IMR-90 (cell line): Measurements from ENCODE around the gene ANKMY1. TPM values are rescaled to one million over a fixed set of nuclear protein-coding genes. Genes with fewer than 3 reads are reported as not detected.

ENCODE experiments used
- ATAC-seq: fragments of 200-7000 bp; cut with Tn5 transposase; 2 replicates; pipeline ENCODE4 v1.9.1; 2020; ENCODE audit warnings: low read depth, mild to moderate bottlenecking, moderate library complexity
- BruUV-seq: library from RNA; stranded (reverse); fragments of 400-500 nt; replicated peaks from 2 replicates; lab custom pipeline; 2021; lab: Mats Ljungman, UMichigan
- CTCF ChIA-PET: fragments of 300-600 bp; formaldehyde crosslinking; extraction: SDS; loops from one replicate; lab custom pipeline; 2021; ENCODE audit warnings: antibody characterized with exemption; lab: Yijun Ruan, JAX
- POLR2A ChIA-PET: fragments of 300-600 bp; sonication (Branson Sonifier 250); formaldehyde crosslinking; loops from one replicate; lab custom pipeline; 2022; ENCODE audit warnings: antibody characterized with exemption; ENCODE audit not compliant: unreplicated experiment; lab: Charles Lee
- DNase-seq: peaks from one replicate; pipeline ENCODE4 v3.0.0; 2013
- H2AFZ ChIP-seq: replicated peaks from 2 replicates; pipeline ENCODE3; 2013; ENCODE audit warnings: low read length, mild to moderate bottlenecking; ENCODE audit not compliant: poor library complexity
- H2AK5ac ChIP-seq: 2 replicates; pipeline ENCODE4 v1.6.1; 2013; ENCODE audit warnings: low read depth, low read length, inconsistent platforms
- H2AK9ac ChIP-seq: replicated peaks from 2 replicates; pipeline ENCODE3; 2013; ENCODE audit warnings: mild to moderate bottlenecking, low read depth, low read length, moderate library complexity; ENCODE audit not compliant: poor library complexity
- H2BK120ac ChIP-seq: 2 replicates; pipeline ENCODE4 v1.6.1; 2013; ENCODE audit warnings: low read depth, low read length, inconsistent platforms
- H2BK15ac ChIP-seq: 3 replicates; pipeline ENCODE4 v1.6.1; 2013; ENCODE audit warnings: low read depth, low read length, inconsistent platforms
- H2BK20ac ChIP-seq: 2 replicates; pipeline ENCODE4 v1.6.1; 2013; ENCODE audit warnings: low read depth, mild to moderate bottlenecking, inconsistent platforms, low read length, moderate library complexity
- H2BK5ac ChIP-seq: 2 replicates; pipeline ENCODE4 v1.6.1; 2013; ENCODE audit warnings: mild to moderate bottlenecking, low read depth, low read length, inconsistent platforms; ENCODE audit not compliant: poor library complexity, severe bottlenecking
- H3K14ac ChIP-seq: replicated peaks from 2 replicates; pipeline ENCODE4 v1.6.1; 2013; ENCODE audit warnings: low read depth, low read length, inconsistent platforms
- H3K18ac ChIP-seq: 2 replicates; pipeline ENCODE4 v1.6.1; 2013; ENCODE audit warnings: low read depth, low read length, control low read depth
- H3K23ac ChIP-seq: 2 replicates; pipeline ENCODE4 v1.6.1; 2013; ENCODE audit warnings: low read depth, low read length, inconsistent platforms
- H3K27ac ChIP-seq: 2 replicates; pipeline ENCODE4 v1.5.1; 2013; ENCODE audit warnings: mild to moderate bottlenecking, control low read depth, low read length; ENCODE audit not compliant: insufficient read depth
- H3K27me3 ChIP-seq: 2 replicates; pipeline ENCODE4 v1.6.1; 2013; ENCODE audit warnings: low read length; ENCODE audit not compliant: control insufficient read depth, insufficient read depth
- H3K36me3 ChIP-seq: 2 replicates; pipeline ENCODE4 v1.6.1; 2013; ENCODE audit warnings: low read length, mixed read lengths; ENCODE audit not compliant: control insufficient read depth, insufficient read depth
- H3K4ac ChIP-seq: 2 replicates; pipeline ENCODE4 v1.6.1; 2013; ENCODE audit warnings: low read depth, low read length, inconsistent platforms
- H3K4me1 ChIP-seq: 2 replicates; pipeline ENCODE4 v1.6.1; 2013; ENCODE audit warnings: low read length, mixed read lengths; ENCODE audit not compliant: control insufficient read depth, insufficient read depth
- H3K4me2 ChIP-seq: 2 replicates; pipeline ENCODE4 v1.6.1; 2013; ENCODE audit warnings: low read depth, mild to moderate bottlenecking, control low read depth, low read length, moderate library complexity
- H3K4me3 ChIP-seq: 2 replicates; pipeline ENCODE4 v1.5.1; 2013; ENCODE audit warnings: low read depth, mild to moderate bottlenecking, control low read depth, low read length, moderate library complexity; ENCODE audit not compliant: insufficient read depth
- H3K56ac ChIP-seq: 2 replicates; pipeline ENCODE4 v1.6.1; 2013; ENCODE audit warnings: low read length, inconsistent platforms; ENCODE audit not compliant: insufficient read depth; ENCODE audit errors: extremely low read depth
- H3K79me1 ChIP-seq, 2 experiments: 2 replicates each; pipeline ENCODE4 v1.6.1; 2013; ENCODE audit warnings: low read length in 2 of 2, inconsistent platforms in 1 of 2, low read depth in 1 of 2
- H3K9ac ChIP-seq: 2 replicates; pipeline ENCODE4 v1.6.1; 2013; ENCODE audit warnings: low read depth, low read length, control low read depth
- H3K9me1 ChIP-seq: 2 replicates; pipeline ENCODE4 v1.6.1; 2013; ENCODE audit warnings: low read length, inconsistent platforms; ENCODE audit not compliant: insufficient read depth
- H3K9me3 ChIP-seq: 2 replicates; pipeline ENCODE4 v1.6.1; 2013; ENCODE audit warnings: low read length; ENCODE audit not compliant: control insufficient read depth, insufficient read depth
- H4K20me1 ChIP-seq: 2 replicates; pipeline ENCODE4 v1.6.1; 2013; ENCODE audit warnings: low read length, inconsistent platforms; ENCODE audit not compliant: insufficient read depth
- H4K5ac ChIP-seq: 2 replicates; pipeline ENCODE4 v1.6.1; 2013; ENCODE audit warnings: mild to moderate bottlenecking, low read depth, low read length, control low read depth
- H4K8ac ChIP-seq, 2 experiments: 2 replicates each; pipeline ENCODE4 v1.6.1; 2013; ENCODE audit warnings: low read depth in 2 of 2, low read length in 2 of 2, control low read depth in 1 of 2, inconsistent platforms in 1 of 2
- H4K91ac ChIP-seq: 2 replicates; pipeline ENCODE4 v1.6.1; 2013; ENCODE audit warnings: low read depth, low read length, inconsistent platforms; ENCODE audit not compliant: insufficient read depth
- BHLHE40 ChIP-seq: fragments of 150-350 bp; IDR thresholded peaks from 2 replicates; pipeline ENCODE4 v1.6.1; 2016; ENCODE audit warnings: mild to moderate bottlenecking, low read depth, low read length
- CEBPB ChIP-seq: IDR thresholded peaks from 2 replicates; pipeline ENCODE4 v1.6.1; 2012; ENCODE audit warnings: low read depth, low read length, improper control_type of control experiment
- CTCF ChIP-seq: conservative IDR thresholded peaks from 2 replicates; pipeline ENCODE4 v1.5.1; 2012; ENCODE audit warnings: mild to moderate bottlenecking, low read depth, low read length, improper control_type of control experiment
- FOS ChIP-seq: fragments of 150-350 bp; IDR thresholded peaks from 2 replicates; pipeline ENCODE4 v1.6.1; 2016; ENCODE audit warnings: low read depth, low read length
- MAZ ChIP-seq: IDR thresholded peaks from 2 replicates; pipeline ENCODE4 v1.6.1; 2012; ENCODE audit warnings: low read depth, mild to moderate bottlenecking, low read length, improper control_type of control experiment, moderate library complexity, borderline replicate concordance
- MXI1 ChIP-seq: IDR thresholded peaks from 2 replicates; pipeline ENCODE4 v1.6.1; 2012; ENCODE audit warnings: low read depth, mild to moderate bottlenecking, low read length, moderate library complexity, borderline replicate concordance
- NFE2L2 ChIP-seq: fragments of 150-350 bp; IDR thresholded peaks from 2 replicates; pipeline ENCODE4 v1.6.1; 2016; ENCODE audit warnings: low read depth, mild to moderate bottlenecking, low read length
- POLR2A ChIP-seq: IDR thresholded peaks from 2 replicates; pipeline ENCODE4 v1.6.1; 2012; ENCODE audit warnings: mild to moderate bottlenecking, low read depth, low read length
- RAD21 ChIP-seq: IDR thresholded peaks from 2 replicates; pipeline ENCODE4 v1.6.1; 2012; ENCODE audit warnings: low read length, improper control_type of control experiment
- RCOR1 ChIP-seq: IDR thresholded peaks from 2 replicates; pipeline ENCODE4 v1.6.1; 2012; ENCODE audit warnings: mild to moderate bottlenecking, low read length, improper control_type of control experiment; ENCODE audit not compliant: insufficient replicate concordance
- RFX5 ChIP-seq: IDR thresholded peaks from 2 replicates; pipeline ENCODE4 v1.8.0; 2012; ENCODE audit warnings: low read depth, mild to moderate bottlenecking, low read length, moderate library complexity
- SMC3 ChIP-seq: fragments of 150-350 bp; IDR thresholded peaks from 2 replicates; pipeline ENCODE4 v1.6.1; 2016; ENCODE audit warnings: low read depth, mild to moderate bottlenecking, antibody characterized with exemption, low read length, moderate library complexity
- USF2 ChIP-seq: fragments of 150-350 bp; IDR thresholded peaks from 2 replicates; pipeline ENCODE4 v1.6.1; 2017; ENCODE audit warnings: mild to moderate bottlenecking, antibody characterized with exemption, low read length, low read depth
- WGBS, 2 experiments: methylation state at CpG; one replicate each; pipeline versions ENCODE4 v1.1.5 to v1.1.7; 2013; ENCODE audit warnings: missing lambda C conversion rate in 2 of 2; ENCODE audit not compliant: insufficient read length in 1 of 2; ENCODE audit errors: extremely low coverage in 2 of 2; 5-methylcytosine and 5-hydroxymethylcytosine counted together
- dilution Hi-C: fragments of 300-500 bp; cut with HindIII; formaldehyde crosslinking; loops from one replicate; pipeline ENCODE4 v1.14.3; 2018; ENCODE audit warnings: low sequenced_read_pairs; ENCODE audit not compliant: unreplicated experiment
- in situ Hi-C: fragments of 300-500 bp; cut with MboI; formaldehyde crosslinking; loops from 3 replicates; pipeline ENCODE4 v1.14.3; 2019; ENCODE audit warnings: low sequenced_read_pairs, inconsistent platforms, mixed read lengths
- intact Hi-C: fragments of 100-400 bp; cut with micrococcal nuclease; formaldehyde crosslinking; loops from 2 replicates; pipeline ENCODE4 v1.10.0; 2022
- polyA plus RNA-seq, 3 experiments: library from polyadenylated mRNA; depleted of rRNA; stranded (reverse); fragments of >200 nt; gene quantifications; 2 replicates each; pipeline ENCODE4 v1.2.3, GENCODE V29; 2012; ENCODE audit warnings: low replicate concordance in 1 of 3
- total RNA-seq: library from RNA; depleted of rRNA; stranded (reverse); fragments of >200 nt; gene quantifications from 2 replicates; pipeline ENCODE4 v1.2.3, GENCODE V29; 2012
- TF ChIP-seq, protein P1 (sequence below): fragments of 150-350 bp; IDR thresholded peaks from 2 replicates; pipeline ENCODE4 v1.6.1; 2016; ENCODE audit warnings: low read depth, mild to moderate bottlenecking, low read length, moderate library complexity, borderline replicate concordance

The ANKMY1 gene
- total and polyA plus RNA-seq, 2 of the 4 experiments (the other 2 are of a cell fraction): 2.9 to 5.5 TPM

DNA sequence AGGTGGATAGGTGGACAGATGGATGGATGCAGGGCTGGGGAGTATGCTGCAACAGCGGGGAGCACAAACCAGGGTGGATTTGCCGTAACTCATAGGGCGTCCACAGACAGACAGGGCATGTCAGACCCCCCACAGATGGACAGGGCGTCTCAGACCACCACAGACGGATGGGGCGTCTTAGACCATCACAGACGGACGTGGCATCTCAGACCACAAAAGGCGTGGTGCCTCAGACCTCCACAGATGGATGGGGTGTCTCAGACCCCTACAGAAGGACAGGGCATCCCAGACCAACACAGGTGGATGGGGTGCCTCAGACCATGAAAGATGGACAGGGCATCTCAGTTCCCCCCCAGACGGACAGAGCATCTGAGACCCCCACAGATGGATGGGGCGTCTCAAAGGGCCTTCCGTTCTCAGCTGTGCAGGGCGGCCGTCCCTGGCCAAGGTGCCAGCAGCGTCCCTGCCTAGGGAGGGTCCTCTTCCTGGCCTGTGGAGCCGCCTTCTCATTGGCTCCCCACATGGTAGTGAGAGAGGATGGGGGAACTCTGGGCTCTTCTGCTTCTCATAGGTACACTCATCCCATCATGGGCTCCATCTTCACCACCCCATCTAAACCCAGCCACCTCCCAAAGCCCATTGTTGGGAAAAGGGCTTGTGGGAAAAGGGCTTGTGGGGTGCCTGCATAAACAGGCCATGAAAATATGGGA, 2.1 kb downstream of the ANKMY1 start:
- Histone ChIP-seq H3K9me1 (peaks cover 26% of the 10 kb centered on the region), H3K4ac (no peak overlapping the region), H3K27ac (no peak overlapping the region), H2BK5ac (no peak overlapping the region), H4K20me1 (peaks cover 26% of the 10 kb centered on the region), H3K4me3 (no peak overlapping the region), H4K8ac (no peak overlapping the region), H2AK5ac (no peak overlapping the region), H4K5ac (no peak overlapping the region), H3K9me3 (no peaks in the 10 kb centered on the region), H3K56ac (no peak overlapping the region), H3K27me3 (no peaks in the 10 kb centered on the region), H3K18ac (no peak overlapping the region), H2AFZ (no peak overlapping the region), H2BK120ac (no peak overlapping the region), H4K91ac (no peak overlapping the region), H3K79me1 (peaks cover 29 to 58% of the 10 kb centered on the region in 2 experiments), H2BK20ac (no peak overlapping the region), H3K36me3 (peaks cover 12% of the 10 kb centered on the region), H3K14ac (no peak overlapping the region), H3K4me2 (no peak overlapping the region), H2BK15ac (no peak overlapping the region), H3K9ac (no peak overlapping the region), H3K23ac (no peak overlapping the region), H3K4me1 (peaks cover 5% of the 10 kb centered on the region), H2AK9ac (no peak overlapping the region)
- ChIA-PET POLR2A (no interaction called here), CTCF (no interaction called here)
- intact Hi-C loops (no loop called here), in situ Hi-C loops (no loop called here), dilution Hi-C loops (no loop called here)
- BruUV-seq: no TSS peak
- DNase-seq (no peak), ATAC-seq (no peak)
- TF ChIP-seq NFE2L2: no peak
- no peak for TF ChIP-seq CTCF
- TF ChIP-seq RCOR1: no peak
- TF ChIP-seq POLR2A: no peak
- TF ChIP-seq FOS: no peak
- no peak for TF ChIP-seq USF2
- no peak for TF ChIP-seq BHLHE40
- TF ChIP-seq, protein P1, sequence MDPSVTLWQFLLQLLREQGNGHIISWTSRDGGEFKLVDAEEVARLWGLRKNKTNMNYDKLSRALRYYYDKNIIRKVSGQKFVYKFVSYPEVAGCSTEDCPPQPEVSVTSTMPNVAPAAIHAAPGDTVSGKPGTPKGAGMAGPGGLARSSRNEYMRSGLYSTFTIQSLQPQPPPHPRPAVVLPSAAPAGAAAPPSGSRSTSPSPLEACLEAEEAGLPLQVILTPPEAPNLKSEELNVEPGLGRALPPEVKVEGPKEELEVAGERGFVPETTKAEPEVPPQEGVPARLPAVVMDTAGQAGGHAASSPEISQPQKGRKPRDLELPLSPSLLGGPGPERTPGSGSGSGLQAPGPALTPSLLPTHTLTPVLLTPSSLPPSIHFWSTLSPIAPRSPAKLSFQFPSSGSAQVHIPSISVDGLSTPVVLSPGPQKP: no peak
- no peak for TF ChIP-seq MAZ
- no peak for TF ChIP-seq CEBPB
- TF ChIP-seq RFX5: no peak
- no peak for TF ChIP-seq SMC3
- TF ChIP-seq RAD21: no peak
- TF ChIP-seq MXI1: no peak
- 100% methylated on average over 5 of the region's 16 CpGs; no CpG with 5 or more reads in 1 of the 2 experiments for WGBS, 2 experiments
